ENCODE data around the gene KLK13.

KLK13 gene

GRCh38 chr19:51064534-51065220 lies at the start of gene KLK13:
Gene KLK13, minus strand, starts transcription at chr19:51065092. Its CDS starts 25 bp downstream, at chr19:51065067.
- Histone ChIP-seq H3K4me1 (ENCODE audit: control insufficient read depth in 1 of 2, insufficient read depth in 2 of 2, low read length in 2 of 2) (peaks cover 0 to 3% of the 10 kb centered on the region in 2 donors), H3K36me3 (ENCODE audit: control insufficient read depth in 1 of 2, insufficient read depth in 2 of 2, low read length in 2 of 2) (no peaks in the 10 kb centered on the region), H3K27ac (ENCODE audit: low read length) (no peak within 1 kb of the TSS), H3K27me3 (ENCODE audit: low read depth, low read length) (peaks cover 18% of the 10 kb centered on the region), H3K9me3 (ENCODE audit: control insufficient read depth in 1 of 2, low read length in 2 of 2) (no peaks in the 10 kb centered on the region), H3K4me3 (ENCODE audit: low read depth in 1 of 2, low read length in 2 of 2) (no peak within 1 kb of the TSS)

- H3K27ac ChIP-seq (ENCODE audit: low read length), result no peak overlapping the region
These were observed 49.3 kb upstream of the KLK13 start for GRCh38 chr19:51114087-51114729.

GRCh38 chr19:51111606-51112005 lies 46.7 kb upstream of the KLK13 start:
- H3K27ac ChIP-seq (ENCODE audit: low read length), result no peak overlapping the region
- H3K4me3 ChIP-seq (ENCODE audit: low read depth in 1 of 2, low read length in 2 of 2), result no peak overlapping the region
- no peaks in the 10 kb centered on the region for H3K36me3 ChIP-seq (ENCODE audit: control insufficient read depth in 1 of 2, insufficient read depth in 2 of 2, low read length in 2 of 2)
- H3K27me3 ChIP-seq (ENCODE audit: low read depth, low read length), result no peaks in the 10 kb centered on the region
- H3K4me1 ChIP-seq (ENCODE audit: control insufficient read depth in 1 of 2, insufficient read depth in 2 of 2, low read length in 2 of 2), result peaks cover 4 to 18% of the 10 kb centered on the region in 2 donors
- H3K9me3 ChIP-seq (ENCODE audit: control insufficient read depth in 1 of 2, low read length in 2 of 2), result no peaks in the 10 kb centered on the region

More at GRCh38 chr19:51114087-51114729, 49.3 kb upstream of the KLK13 start:
- Histone ChIP-seq H3K4me1 (ENCODE audit: control insufficient read depth in 1 of 2, insufficient read depth in 2 of 2, low read length in 2 of 2) (no peaks in the 10 kb centered on the region), H3K4me3 (ENCODE audit: low read depth in 1 of 2, low read length in 2 of 2) (no peak overlapping the region), H3K36me3 (ENCODE audit: control insufficient read depth in 1 of 2, insufficient read depth in 2 of 2, low read length in 2 of 2) (no peaks in the 10 kb centered on the region), H3K27me3 (ENCODE audit: low read depth, low read length) (no peaks in the 10 kb centered on the region), H3K9me3 (ENCODE audit: control insufficient read depth in 1 of 2, low read length in 2 of 2) (no peaks in the 10 kb centered on the region)

GRCh38 chr19:51110666-51110971 lies 45.7 kb upstream of the KLK13 start:
- H3K36me3 ChIP-seq (ENCODE audit: control insufficient read depth in 1 of 2, insufficient read depth in 2 of 2, low read length in 2 of 2), result no peaks in the 10 kb centered on the region
- no peak overlapping the region for H3K4me3 ChIP-seq (ENCODE audit: low read depth in 1 of 2, low read length in 2 of 2)
- H3K9me3 ChIP-seq (ENCODE audit: control insufficient read depth in 1 of 2, low read length in 2 of 2), result no peaks in the 10 kb centered on the region
- H3K27me3 ChIP-seq (ENCODE audit: low read depth, low read length), result no peaks in the 10 kb centered on the region
- H3K4me1 ChIP-seq (ENCODE audit: control insufficient read depth in 1 of 2, insufficient read depth in 2 of 2, low read length in 2 of 2), result peaks cover 4 to 18% of the 10 kb centered on the region in 2 donors
- no peak overlapping the region for H3K27ac ChIP-seq (ENCODE audit: low read length)

GRCh38 chr19:51108805-51109146 lies 43.9 kb upstream of the KLK13 start:
- Histone ChIP-seq H3K27me3 (ENCODE audit: low read depth, low read length) (no peaks in the 10 kb centered on the region), H3K9me3 (ENCODE audit: control insufficient read depth in 1 of 2, low read length in 2 of 2) (no peaks in the 10 kb centered on the region), H3K36me3 (ENCODE audit: control insufficient read depth in 1 of 2, insufficient read depth in 2 of 2, low read length in 2 of 2) (peaks cover 0 to 3% of the 10 kb centered on the region in 2 donors), H3K27ac (ENCODE audit: low read length) (peak overlapping the region; percentile 67), H3K4me1 (ENCODE audit: control insufficient read depth in 1 of 2, insufficient read depth in 2 of 2, low read length in 2 of 2) (peaks cover 4 to 22% of the 10 kb centered on the region in 2 donors), H3K4me3 (ENCODE audit: low read depth in 1 of 2, low read length in 2 of 2) (peak overlapping the region; percentile 77 to 93)

GRCh38 chr19:51108066-51108804 lies 43.3 kb upstream of the KLK13 start, which contains the start of gene CTU1:
Gene CTU1, minus strand, starts transcription at chr19:51108409. Its CDS starts 3,840 bp downstream, at chr19:51104569.
- Histone ChIP-seq H3K36me3 (ENCODE audit: control insufficient read depth in 1 of 2, insufficient read depth in 2 of 2, low read length in 2 of 2) (peaks cover 0 to 4% of the 10 kb centered on the region in 2 donors), H3K4me3 (ENCODE audit: low read depth in 1 of 2, low read length in 2 of 2) (peak within 1 kb of the TSS; percentile 77 to 93), H3K27ac (ENCODE audit: low read length) (peak within 1 kb of the TSS; percentile 80), H3K27me3 (ENCODE audit: low read depth, low read length) (no peaks in the 10 kb centered on the region), H3K9me3 (ENCODE audit: control insufficient read depth in 1 of 2, low read length in 2 of 2) (no peaks in the 10 kb centered on the region), H3K4me1 (ENCODE audit: control insufficient read depth in 1 of 2, insufficient read depth in 2 of 2, low read length in 2 of 2) (peaks cover 4 to 22% of the 10 kb centered on the region in 2 donors)

GRCh38 chr19:51107406-51108065 lies 42.6 kb upstream of the KLK13 start:
- Histone ChIP-seq H3K27ac (ENCODE audit: low read length) (peak overlapping the region; percentile 80), H3K36me3 (ENCODE audit: control insufficient read depth in 1 of 2, insufficient read depth in 2 of 2, low read length in 2 of 2) (peaks cover 0 to 7% of the 10 kb centered on the region in 2 donors)

GRCh38 chr19:51103926-51104341 lies 39.0 kb upstream of the KLK13 start:
- H3K4me1 ChIP-seq (ENCODE audit: control insufficient read depth in 1 of 2, insufficient read depth in 2 of 2, low read length in 2 of 2), result peaks cover 4 to 20% of the 10 kb centered on the region in 2 donors
- no peaks in the 10 kb centered on the region for H3K9me3 ChIP-seq (ENCODE audit: control insufficient read depth in 1 of 2, low read length in 2 of 2)
- no peak overlapping the region for H3K4me3 ChIP-seq (ENCODE audit: low read depth in 1 of 2, low read length in 2 of 2)
- no peaks in the 10 kb centered on the region for H3K27me3 ChIP-seq (ENCODE audit: low read depth, low read length)
- H3K27ac ChIP-seq (ENCODE audit: low read length), result no peak overlapping the region
- H3K36me3 ChIP-seq (ENCODE audit: control insufficient read depth in 1 of 2, insufficient read depth in 2 of 2, low read length in 2 of 2), result peaks cover 3 to 12% of the 10 kb centered on the region in 2 donors

More at GRCh38 chr19:51107406-51108065, 42.6 kb upstream of the KLK13 start:
- Histone ChIP-seq H3K4me3 (ENCODE audit: low read depth in 1 of 2, low read length in 2 of 2) (peak overlapping the region; percentile 77 to 93), H3K9me3 (ENCODE audit: control insufficient read depth in 1 of 2, low read length in 2 of 2) (no peaks in the 10 kb centered on the region), H3K27me3 (ENCODE audit: low read depth, low read length) (no peaks in the 10 kb centered on the region), H3K4me1 (ENCODE audit: control insufficient read depth in 1 of 2, insufficient read depth in 2 of 2, low read length in 2 of 2) (peaks cover 4 to 22% of the 10 kb centered on the region in 2 donors)

GRCh38 chr19:51102991-51103390 lies 38.1 kb upstream of the KLK13 start:
- H3K27ac ChIP-seq (ENCODE audit: low read length), result no peak overlapping the region
- no peaks in the 10 kb centered on the region for H3K9me3 ChIP-seq (ENCODE audit: control insufficient read depth in 1 of 2, low read length in 2 of 2)
- H3K27me3 ChIP-seq (ENCODE audit: low read depth, low read length), result no peaks in the 10 kb centered on the region
- no peak overlapping the region for H3K4me3 ChIP-seq (ENCODE audit: low read depth in 1 of 2, low read length in 2 of 2)
- H3K4me1 ChIP-seq (ENCODE audit: control insufficient read depth in 1 of 2, insufficient read depth in 2 of 2, low read length in 2 of 2), result peaks cover 4 to 16% of the 10 kb centered on the region in 2 donors
- peaks cover 3 to 12% of the 10 kb centered on the region in 2 donors for H3K36me3 ChIP-seq (ENCODE audit: control insufficient read depth in 1 of 2, insufficient read depth in 2 of 2, low read length in 2 of 2)

- Histone ChIP-seq H3K9me3 (ENCODE audit: control insufficient read depth in 1 of 2, low read length in 2 of 2) (no peaks in the 10 kb centered on the region), H3K27me3 (ENCODE audit: low read depth, low read length) (no peaks in the 10 kb centered on the region), H3K4me1 (ENCODE audit: control insufficient read depth in 1 of 2, insufficient read depth in 2 of 2, low read length in 2 of 2) (peaks cover 0 to 4% of the 10 kb centered on the region in 2 donors), H3K36me3 (ENCODE audit: control insufficient read depth in 1 of 2, insufficient read depth in 2 of 2, low read length in 2 of 2) (peaks cover 3 to 12% of the 10 kb centered on the region in 2 donors), H3K4me3 (ENCODE audit: low read depth in 1 of 2, low read length in 2 of 2) (no peak overlapping the region), H3K27ac (ENCODE audit: low read length) (no peak overlapping the region)
These were observed 36.4 kb upstream of the KLK13 start for GRCh38 chr19:51101171-51101865.

Data from muscle layer of duodenum (tissue), 2 donors.